Embryonic facial prominence (tissue), 1 donor: ENCODE results near the gene AK9.

ENCODE experiments used
- DNase-seq: peaks from one replicate; pipeline ENCODE4 v3.0.0-alpha.2; 2016; ENCODE audit errors: extremely low spot score

AK9 gene

GRCh38 chr6:109456710-109457561, 234.1 kb downstream of the AK9 start:
- DNase-seq, result no peak

- no peak for DNase-seq
These were observed 234.9 kb downstream of the AK9 start for GRCh38 chr6:109456111-109456583.

GRCh38 chr6:109455437-109456110, 235.4 kb downstream of the AK9 start, which contains the start of gene MICAL1:
TSS of gene MICAL1 (minus strand) at chr6:109455772. CDS start at chr6:109454196, 1,576 bp downstream.
- no peak for DNase-seq

GRCh38 chr6:109454496-109455436, 236.2 kb downstream of the AK9 start:
- no peak for DNase-seq

GRCh38 chr6:109453594-109454495, 237.2 kb downstream of the AK9 start:
- DNase-seq, result no peak

GRCh38 chr6:109453156-109453555, 237.8 kb downstream of the AK9 start:
- DNase-seq, result no peak

- DNase-seq, result no peak
These were observed 238.8 kb downstream of the AK9 start for GRCh38 chr6:109452181-109452580.

GRCh38 chr6:109451376-109451775, 239.6 kb downstream of the AK9 start:
- DNase-seq, result no peak

- DNase-seq, result no peak
These were observed 240.2 kb downstream of the AK9 start for GRCh38 chr6:109450801-109451200.

- no peak for DNase-seq
These were observed 241.0 kb downstream of the AK9 start for GRCh38 chr6:109449795-109450673.

- no peak for DNase-seq
These were observed 241.8 kb downstream of the AK9 start for GRCh38 chr6:109449064-109449794.

- no peak for DNase-seq
These were observed 242.4 kb downstream of the AK9 start for GRCh38 chr6:109448615-109449014.

GRCh38 chr6:109447878-109448555, 243.0 kb downstream of the AK9 start:
- no peak for DNase-seq

GRCh38 chr6:109447087-109447486, 243.9 kb downstream of the AK9 start:
- DNase-seq, result no peak

- DNase-seq, result no peak
These were observed 244.5 kb downstream of the AK9 start for GRCh38 chr6:109446541-109446940.

- no peak for DNase-seq
These were observed 244.9 kb downstream of the AK9 start for GRCh38 chr6:109446072-109446471.

GRCh38 chr6:109445382-109445781, 245.6 kb downstream of the AK9 start:
- no peak for DNase-seq

GRCh38 chr6:109443425-109443950, 247.5 kb downstream of the AK9 start:
- no peak for DNase-seq
